Spleen (tissue), 11 donors: ENCODE measurements around the gene TNS1. TPM values are rescaled to one million over a fixed set of nuclear protein-coding genes. Genes with fewer than 3 reads are reported as not detected.

Source experiments
- DNase-seq: peaks from one replicate; pipeline ENCODE4 v3.0.0-alpha.2; 2020
- H3K27ac ChIP-seq, 8 donors: fragments of 200-600 bp; sonication (generic) in 7 of 8; 1 replicate in 4 of 8; 2 replicates in 4 of 8; pipeline versions ENCODE4 v1.5.0 to v1.8.0; 2016 to 2021; ENCODE audit warnings: inconsistent platforms in 4 of 8, mild to moderate bottlenecking in 4 of 8, moderate library complexity in 1 of 8
- H3K27me3 ChIP-seq, 7 donors: fragments of 200-600 bp; sonication (generic) in 6 of 7; replicated peaks in 1 of 7; 1 replicate in 4 of 7; 2 replicates in 3 of 7; pipeline versions ENCODE4 v1.5.0 to v1.8.0; 2016 to 2021; ENCODE audit warnings: inconsistent platforms in 3 of 7, mild to moderate bottlenecking in 1 of 7
- H3K36me3 ChIP-seq, 6 donors: fragments of 200-600 bp; sonication (generic) in 5 of 6; 1 replicate in 4 of 6; 2 replicates in 2 of 6; pipeline versions ENCODE4 v1.5.0 to v1.8.0; 2016 to 2021; ENCODE audit warnings: inconsistent platforms in 2 of 6
- H3K4me1 ChIP-seq, 6 donors: fragments of 200-600 bp; sonication (generic) in 5 of 6; 1 replicate in 3 of 6; 2 replicates in 3 of 6; pipeline versions ENCODE4 v1.5.0 to v1.8.0; 2016 to 2021; ENCODE audit warnings: inconsistent platforms in 3 of 6
- H3K4me3 ChIP-seq, 8 donors: fragments of 200-600 bp; sonication (generic) in 7 of 8; 1 replicate in 4 of 8; 2 replicates in 4 of 8; pipeline versions ENCODE4 v1.5.0 to v1.8.0; 2016 to 2021; ENCODE audit warnings: inconsistent platforms in 4 of 8, mild to moderate bottlenecking in 4 of 8, moderate library complexity in 2 of 8
- H3K9me3 ChIP-seq, 8 donors: fragments of 200-600 bp; sonication (generic) in 7 of 8; 1 replicate in 4 of 8; 2 replicates in 4 of 8; pipeline versions ENCODE4 v1.5.0 to v1.8.0; 2016 to 2021; ENCODE audit warnings: inconsistent platforms in 4 of 8
- POLR2A ChIP-seq, 3 donors: fragments of 450-650 bp; IDR thresholded peaks; one replicate each; pipeline ENCODE4 v1.5.1; 2017; ENCODE audit warnings: antibody characterized with exemption in 3 of 3, mild to moderate bottlenecking in 1 of 3
- POLR2AphosphoS5 ChIP-seq, 3 donors: sonication (generic); formaldehyde crosslinking; IDR thresholded peaks; one replicate each; pipeline ENCODE4 v1.5.1; 2017; ENCODE audit warnings: antibody characterized with exemption in 3 of 3
- whole genome bisulfite sequencing, 5 donors: extraction: QIAGEN DNeasy Blood & Tissue Kit in 3 of 5; methylation state at CpG; one replicate each; pipeline versions ENCODE4 v1.1.5 to v1.1.7; 2013 to 2018; 5-methylcytosine and 5-hydroxymethylcytosine counted together
- intact Hi-C: fragments of 100-400 bp; cut with DNase I; formaldehyde crosslinking; loops from one replicate; pipeline ENCODE4 v1.15.0; 2023; ENCODE audit warnings: low total_unique reads
- polyA plus RNA-seq, 3 donors: library from polyadenylated mRNA; stranded (reverse); fragments of 200-250 nt; gene quantifications; one replicate each; pipeline ENCODE4 v1.2.1, GENCODE V29; 2013
- total RNA-seq, 7 donors: library from RNA; depleted of rRNA in 3 of 7; stranded (reverse); fragments of >200 nt in 3 of 7; fragmentation: NEBNext Ultra II Directional in 4 of 7; extraction: Animal tissue kit (Norgen Biotek cat#: 25700) in 4 of 7; gene quantifications; one replicate each; pipeline versions ENCODE4 v1.1.0 to v1.2.1, GENCODE V29; 2016 to 2021
- TF ChIP-seq, protein P1 (sequence below), 11 experiments: fragments of 200-600 bp in 7 of 11; fragments of 450-650 bp in 4 of 11; sonication (generic) in 4 of 11; IDR thresholded peaks in 8 of 11; conservative IDR thresholded peaks in 3 of 11; 1 replicate in 7 of 11; 2 replicates in 4 of 11; pipeline versions ENCODE4 v1.4.0 to v1.8.0; 2016 to 2021; ENCODE audit warnings: antibody characterized with exemption in 11 of 11, inconsistent platforms in 4 of 11, mild to moderate bottlenecking in 1 of 11
- donor health status: healthy with polysubstance abuse.
- donor health status: DM: no; HTN: no; CAD: no; lungs with moderate emphysema.
- donor health status: DM: no; HTN: no; CAD: no.
- donor health status: Bipolar disorder and iron deficiency.
- donor health status: healthy.
- donor health status: DM: no; HTN: no; CAD: no.
- donor health status: DM: yes; HTN: yes; CAD: no.

TNS1 gene
- total and polyA plus RNA-seq, 10 donors = 6.9 to 580 (median 246) TPM

GRCh38 chr2:218024336-218024735 lies 21.5 kb upstream of the TNS1 start:
- Histone ChIP-seq H3K27me3 (no peaks in the 10 kb centered on the region), H3K27ac (no peak overlapping the region), H3K36me3 (no peaks in the 10 kb centered on the region), H3K4me3 (no peak overlapping the region), H3K9me3 (no peaks in the 10 kb centered on the region), H3K4me1 (peaks cover 0 to 5% (median 0%) of the 10 kb centered on the region in 6 donors)
- intact Hi-C loops = no loop called here
- WGBS, 5 donors = 74 to 89% (median 80%) methylated on average over 2 of the region's 2 CpGs
- DNase-seq = peak; percentile 63
- TF ChIP-seq POLR2A (IDR thresholded peaks at IDR 0.05) = no peak
- TF ChIP-seq, protein P1, sequence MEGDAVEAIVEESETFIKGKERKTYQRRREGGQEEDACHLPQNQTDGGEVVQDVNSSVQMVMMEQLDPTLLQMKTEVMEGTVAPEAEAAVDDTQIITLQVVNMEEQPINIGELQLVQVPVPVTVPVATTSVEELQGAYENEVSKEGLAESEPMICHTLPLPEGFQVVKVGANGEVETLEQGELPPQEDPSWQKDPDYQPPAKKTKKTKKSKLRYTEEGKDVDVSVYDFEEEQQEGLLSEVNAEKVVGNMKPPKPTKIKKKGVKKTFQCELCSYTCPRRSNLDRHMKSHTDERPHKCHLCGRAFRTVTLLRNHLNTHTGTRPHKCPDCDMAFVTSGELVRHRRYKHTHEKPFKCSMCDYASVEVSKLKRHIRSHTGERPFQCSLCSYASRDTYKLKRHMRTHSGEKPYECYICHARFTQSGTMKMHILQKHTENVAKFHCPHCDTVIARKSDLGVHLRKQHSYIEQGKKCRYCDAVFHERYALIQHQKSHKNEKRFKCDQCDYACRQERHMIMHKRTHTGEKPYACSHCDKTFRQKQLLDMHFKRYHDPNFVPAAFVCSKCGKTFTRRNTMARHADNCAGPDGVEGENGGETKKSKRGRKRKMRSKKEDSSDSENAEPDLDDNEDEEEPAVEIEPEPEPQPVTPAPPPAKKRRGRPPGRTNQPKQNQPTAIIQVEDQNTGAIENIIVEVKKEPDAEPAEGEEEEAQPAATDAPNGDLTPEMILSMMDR (IDR thresholded peaks at IDR 0.05 in 8 of 11, conservative IDR thresholded peaks at IDR 0.05 in 3 of 11) = no peak
- TF ChIP-seq POLR2AphosphoS5 (IDR thresholded peaks at IDR 0.05) = no peak

DNA sequence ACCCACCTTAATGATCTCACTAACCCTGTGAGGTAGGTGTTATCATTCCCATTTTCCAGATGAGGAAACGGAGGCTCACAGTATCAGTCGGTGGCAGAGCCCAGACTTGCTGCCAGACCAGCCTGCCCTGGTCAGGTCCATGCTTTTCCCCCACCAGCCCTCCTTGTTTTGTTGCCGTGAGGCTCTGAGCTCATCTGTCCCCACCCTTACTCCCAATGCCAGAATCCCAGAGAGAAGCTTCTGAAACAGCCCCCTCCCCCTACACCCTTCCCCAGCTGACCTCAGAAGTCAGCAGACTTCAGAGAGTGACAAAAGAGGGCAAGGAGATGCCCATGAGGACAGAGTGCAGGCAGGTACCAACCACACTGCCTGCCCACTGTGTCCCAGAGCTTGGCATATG lies 20.8 kb upstream of the TNS1 start:
- Histone ChIP-seq H3K4me1 (peaks cover 0 to 7% (median 0%) of the 10 kb centered on the region in 6 donors), H3K27ac (no peak overlapping the region), H3K4me3 (no peak overlapping the region), H3K27me3 (no peaks in the 10 kb centered on the region), H3K36me3 (no peaks in the 10 kb centered on the region), H3K9me3 (no peaks in the 10 kb centered on the region)
- TF ChIP-seq POLR2A (IDR thresholded peaks at IDR 0.05) (no peak), POLR2AphosphoS5 (IDR thresholded peaks at IDR 0.05) (no peak)
- TF ChIP-seq, protein P1 (IDR thresholded peaks at IDR 0.05 in 8 of 11, conservative IDR thresholded peaks at IDR 0.05 in 3 of 11) = no peak
- 80 to 98% (median 91%) methylated on average over 3 of the region's 3 CpGs for WGBS, 5 donors
- DNase-seq = peak; percentile 35
- intact Hi-C loops = no loop called here

DNA sequence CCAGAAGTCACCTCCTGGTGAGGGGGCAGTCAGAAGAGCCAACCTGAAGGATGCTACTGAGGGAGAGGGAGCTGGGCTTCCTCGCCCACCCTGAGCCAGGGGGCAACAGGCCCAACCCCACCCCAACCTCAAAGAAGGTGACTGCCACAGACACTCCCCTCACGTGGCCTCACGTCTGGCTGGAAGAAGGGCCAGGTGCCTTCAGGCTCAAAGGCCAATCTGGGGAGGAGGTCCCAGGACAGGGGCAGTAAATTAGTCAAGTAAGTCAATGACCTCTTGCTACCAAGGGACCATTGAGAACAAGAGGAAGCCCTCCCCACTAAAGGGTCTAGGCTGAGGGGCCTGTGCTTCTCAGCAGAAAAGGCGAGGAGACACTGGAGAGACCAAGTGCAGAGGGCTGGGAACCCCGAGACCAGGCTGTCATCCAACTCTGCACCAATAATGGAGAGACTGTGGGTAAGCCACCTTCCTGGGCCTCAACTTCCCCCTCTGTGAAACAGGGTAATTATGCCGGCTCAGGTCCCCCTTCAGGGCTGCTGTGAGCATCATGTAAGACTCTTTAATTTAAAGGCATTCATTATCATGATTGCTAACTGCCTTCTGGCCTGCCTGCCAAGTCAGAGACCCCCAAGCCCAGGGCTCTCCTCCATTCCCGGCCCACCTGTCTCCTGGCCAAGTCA lies 20.2 kb upstream of the TNS1 start:
- TF ChIP-seq, protein P1 (IDR thresholded peaks at IDR 0.05 in 8 of 11, conservative IDR thresholded peaks at IDR 0.05 in 3 of 11) = no peak
- TF ChIP-seq POLR2A (IDR thresholded peaks at IDR 0.05) = no peak
- no peak for TF ChIP-seq POLR2AphosphoS5 (IDR thresholded peaks at IDR 0.05)
- intact Hi-C loops = no loop called here
- no peaks in the 10 kb centered on the region for H3K36me3 ChIP-seq
- H3K9me3 ChIP-seq = no peaks in the 10 kb centered on the region
- H3K27me3 ChIP-seq = no peaks in the 10 kb centered on the region
- WGBS, 5 donors = 72 to 95% (median 84%) methylated on average over 5 to 7 of the region's 7 CpGs
- peaks cover 0 to 11% (median 2%) of the 10 kb centered on the region in 6 donors for H3K4me1 ChIP-seq
- no peak overlapping the region for H3K4me3 ChIP-seq
- peak; percentile 38 for DNase-seq
- H3K27ac ChIP-seq = no peak overlapping the region

- no peaks in the 10 kb centered on the region for H3K27me3 ChIP-seq
- no peaks in the 10 kb centered on the region for H3K9me3 ChIP-seq
- no peaks in the 10 kb centered on the region for H3K36me3 ChIP-seq
- DNase-seq = peak; percentile 41
- no peak overlapping the region for H3K4me3 ChIP-seq
- TF ChIP-seq POLR2A (IDR thresholded peaks at IDR 0.05) (no peak), POLR2AphosphoS5 (IDR thresholded peaks at IDR 0.05) (no peak)
- TF ChIP-seq, protein P1 (IDR thresholded peaks at IDR 0.05 in 8 of 11, conservative IDR thresholded peaks at IDR 0.05 in 3 of 11) = no peak
- H3K27ac ChIP-seq = no peak overlapping the region
- intact Hi-C loops = no loop called here
- WGBS, 5 donors = 88 to 92% (median 89%) methylated on average over 10 of the region's 10 CpGs
- peaks cover 0 to 17% (median 3%) of the 10 kb centered on the region in 6 donors for H3K4me1 ChIP-seq
Measured at GRCh38 chr2:218022131-218022850, 19.5 kb upstream of the TNS1 start.
